Measurements from ENCODE around the gene DAGLA.

DAGLA gene

DNA sequence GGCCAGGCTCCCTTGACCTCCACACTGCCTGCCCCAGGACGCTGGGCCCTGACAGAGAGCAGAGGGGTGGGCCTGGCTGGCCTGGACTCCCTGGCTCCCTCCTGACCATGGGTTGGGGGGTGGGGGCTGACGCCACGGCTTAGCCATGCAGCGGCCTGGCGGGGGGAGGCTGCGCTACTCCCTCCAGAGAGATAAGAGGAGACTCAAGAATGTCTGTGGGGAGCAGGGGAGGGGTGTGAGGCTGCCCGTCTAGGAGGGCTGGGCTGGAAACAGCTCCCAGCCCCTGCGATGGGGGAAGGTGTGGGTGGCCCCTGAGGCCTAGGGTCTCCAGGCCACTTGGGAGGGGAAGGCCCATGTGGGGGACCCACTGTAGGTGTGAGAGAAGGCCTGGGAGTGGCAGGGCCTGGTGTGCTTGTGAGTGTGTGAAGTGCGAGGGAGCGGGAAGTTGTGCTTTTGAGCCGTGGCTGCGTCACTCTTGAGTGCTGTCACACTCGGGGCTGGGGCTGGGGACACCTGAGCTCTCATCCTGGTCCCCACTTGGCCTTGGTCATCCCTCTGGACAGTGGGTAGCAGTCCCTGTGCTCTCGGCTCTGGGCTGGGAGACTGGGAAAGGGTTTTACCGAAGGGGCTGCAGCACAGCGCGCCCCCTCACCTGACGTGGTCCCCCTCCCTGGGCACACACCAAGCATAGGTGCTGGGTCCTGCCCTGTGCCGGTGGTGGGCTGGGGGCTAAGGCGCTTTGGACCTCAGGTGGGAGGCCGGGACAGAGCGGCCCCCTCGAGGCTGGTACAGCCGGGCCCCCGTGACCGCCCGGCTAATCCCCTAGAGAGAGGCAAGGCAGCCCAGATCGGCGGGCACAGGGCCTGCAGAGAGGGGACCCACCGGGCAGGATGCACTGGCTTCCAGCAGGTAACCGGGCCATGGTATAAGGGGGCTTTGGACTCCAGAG is 74.6 kb downstream of the DAGLA start:
- H3K36me3 ChIP-seq, result no peaks in the 10 kb centered on the region
- peak; percentile 39 for DNase-seq
- TF ChIP-seq, protein P1, sequence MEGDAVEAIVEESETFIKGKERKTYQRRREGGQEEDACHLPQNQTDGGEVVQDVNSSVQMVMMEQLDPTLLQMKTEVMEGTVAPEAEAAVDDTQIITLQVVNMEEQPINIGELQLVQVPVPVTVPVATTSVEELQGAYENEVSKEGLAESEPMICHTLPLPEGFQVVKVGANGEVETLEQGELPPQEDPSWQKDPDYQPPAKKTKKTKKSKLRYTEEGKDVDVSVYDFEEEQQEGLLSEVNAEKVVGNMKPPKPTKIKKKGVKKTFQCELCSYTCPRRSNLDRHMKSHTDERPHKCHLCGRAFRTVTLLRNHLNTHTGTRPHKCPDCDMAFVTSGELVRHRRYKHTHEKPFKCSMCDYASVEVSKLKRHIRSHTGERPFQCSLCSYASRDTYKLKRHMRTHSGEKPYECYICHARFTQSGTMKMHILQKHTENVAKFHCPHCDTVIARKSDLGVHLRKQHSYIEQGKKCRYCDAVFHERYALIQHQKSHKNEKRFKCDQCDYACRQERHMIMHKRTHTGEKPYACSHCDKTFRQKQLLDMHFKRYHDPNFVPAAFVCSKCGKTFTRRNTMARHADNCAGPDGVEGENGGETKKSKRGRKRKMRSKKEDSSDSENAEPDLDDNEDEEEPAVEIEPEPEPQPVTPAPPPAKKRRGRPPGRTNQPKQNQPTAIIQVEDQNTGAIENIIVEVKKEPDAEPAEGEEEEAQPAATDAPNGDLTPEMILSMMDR (IDR thresholded peaks at IDR 0.05; ENCODE audit: low read depth, low read length), result no peak
- H3K4me3 ChIP-seq (ENCODE audit: low read depth, low read length), result no peak overlapping the region
- peaks cover 4% of the 10 kb centered on the region for H3K27me3 ChIP-seq (ENCODE audit: insufficient read depth, low read depth, severe bottlenecking)
- no peaks in the 10 kb centered on the region for H3K9me3 ChIP-seq (ENCODE audit: severe bottlenecking)
- no peak overlapping the region for H3K27ac ChIP-seq

DNA sequence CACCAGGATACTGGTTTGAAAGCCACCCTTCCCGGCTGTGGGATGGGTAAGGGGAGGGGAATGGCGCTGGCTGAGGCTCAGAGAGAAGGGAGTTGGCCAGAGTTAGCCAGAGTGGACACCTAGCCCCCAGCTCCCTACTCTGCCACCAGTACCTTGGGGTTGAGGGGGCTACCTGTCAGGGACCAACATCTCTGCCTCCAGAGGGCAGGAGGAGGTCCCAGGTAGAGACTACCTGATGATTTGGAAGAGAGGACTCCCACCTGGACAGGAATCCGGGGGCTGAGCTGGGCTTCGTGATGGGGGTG is 75.9 kb downstream of the DAGLA start:
- H3K27ac ChIP-seq, result no peak overlapping the region
- no peak for DNase-seq
- no peak overlapping the region for H3K4me3 ChIP-seq (ENCODE audit: low read depth, low read length)
- peaks cover 4% of the 10 kb centered on the region for H3K27me3 ChIP-seq (ENCODE audit: insufficient read depth, low read depth, severe bottlenecking)
- TF ChIP-seq, protein P1 (IDR thresholded peaks at IDR 0.05; ENCODE audit: low read depth, low read length), result no peak
- H3K9me3 ChIP-seq (ENCODE audit: severe bottlenecking), result no peaks in the 10 kb centered on the region
- H3K36me3 ChIP-seq, result no peaks in the 10 kb centered on the region

DNA sequence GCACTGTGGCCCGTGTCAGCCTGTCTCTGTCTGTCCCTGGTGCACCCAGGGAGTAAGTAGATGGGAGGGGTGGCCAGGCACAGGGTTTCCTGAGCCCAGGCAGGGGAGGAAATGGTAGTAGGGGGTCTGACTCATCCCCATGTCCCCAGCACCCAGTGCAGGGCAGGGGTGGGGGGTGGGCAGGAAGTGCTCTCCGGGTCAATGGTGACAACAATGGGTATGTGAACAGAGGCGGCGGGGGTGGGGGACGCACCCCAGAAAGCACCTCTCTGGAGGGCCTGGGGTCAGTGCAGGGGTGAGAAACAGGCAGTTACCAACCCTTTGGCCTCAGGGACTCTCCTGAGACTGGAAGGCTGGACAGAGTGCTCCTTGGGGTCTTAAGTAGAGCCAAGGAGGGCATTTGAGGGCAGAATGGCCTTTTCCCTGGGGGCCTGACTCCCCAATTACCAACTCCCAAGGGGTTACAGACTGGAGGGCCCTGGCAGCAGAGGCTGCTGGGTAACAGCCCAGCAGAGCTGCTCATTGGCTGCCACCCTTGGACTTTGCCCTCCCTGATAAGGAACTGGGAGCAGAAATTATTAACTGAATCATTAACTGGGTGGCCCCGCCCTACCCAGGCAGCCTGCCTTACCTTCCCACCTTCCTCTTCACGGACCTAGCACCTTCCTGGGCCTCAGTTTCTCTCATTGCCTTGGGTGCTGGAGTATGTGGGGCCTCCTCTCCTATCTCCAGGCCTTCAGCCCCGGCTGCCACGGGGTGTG is 76.4 kb downstream of the DAGLA start:
- H3K36me3 ChIP-seq, result no peaks in the 10 kb centered on the region
- H3K27me3 ChIP-seq (ENCODE audit: insufficient read depth, low read depth, severe bottlenecking), result peaks cover 4% of the 10 kb centered on the region
- no peak overlapping the region for H3K4me3 ChIP-seq (ENCODE audit: low read depth, low read length)
- H3K27ac ChIP-seq, result no peak overlapping the region
- no peak for DNase-seq
- TF ChIP-seq, protein P1 (IDR thresholded peaks at IDR 0.05; ENCODE audit: low read depth, low read length), result no peak
- H3K9me3 ChIP-seq (ENCODE audit: severe bottlenecking), result no peaks in the 10 kb centered on the region

DNA sequence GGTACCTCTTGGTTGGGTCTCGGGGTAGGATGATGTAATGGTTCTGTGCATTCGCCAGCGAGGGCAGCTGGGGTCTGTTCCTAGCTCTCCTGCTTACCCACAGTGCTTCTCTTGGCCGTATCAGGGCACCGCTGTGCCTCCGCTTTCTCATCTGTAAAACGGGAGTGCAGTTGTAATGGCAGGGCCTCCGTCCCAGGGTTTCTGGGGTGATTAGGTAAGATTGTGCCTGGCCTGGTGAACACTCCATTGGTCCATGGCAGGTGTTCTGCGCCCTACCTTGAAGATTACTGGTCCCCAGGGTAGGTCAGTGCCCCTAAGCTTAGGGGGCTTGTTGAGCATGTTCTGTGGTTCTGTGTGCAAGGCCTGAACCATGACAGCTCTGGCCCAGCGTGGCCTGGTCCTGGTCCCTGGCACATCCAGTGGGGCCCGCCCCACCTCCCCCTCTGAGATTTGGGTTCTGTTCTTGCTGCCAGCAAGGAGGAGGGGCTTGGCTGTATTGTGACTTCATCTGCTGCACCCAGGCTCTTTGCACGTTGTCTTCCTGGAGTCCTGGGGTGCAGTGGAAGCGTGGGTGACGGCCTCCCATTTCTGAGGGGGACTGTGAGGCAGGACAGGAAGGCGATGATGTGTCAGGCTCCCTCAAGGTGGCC is 77.1 kb downstream of the DAGLA start:
- Histone ChIP-seq H3K27ac (no peak overlapping the region), H3K4me3 (ENCODE audit: low read depth, low read length) (no peak overlapping the region), H3K9me3 (ENCODE audit: severe bottlenecking) (no peaks in the 10 kb centered on the region), H3K36me3 (no peaks in the 10 kb centered on the region), H3K27me3 (ENCODE audit: insufficient read depth, low read depth, severe bottlenecking) (peaks cover 4% of the 10 kb centered on the region)
- TF ChIP-seq, protein P1 (IDR thresholded peaks at IDR 0.05; ENCODE audit: low read depth, low read length), result no peak
- DNase-seq, result no peak

DNA sequence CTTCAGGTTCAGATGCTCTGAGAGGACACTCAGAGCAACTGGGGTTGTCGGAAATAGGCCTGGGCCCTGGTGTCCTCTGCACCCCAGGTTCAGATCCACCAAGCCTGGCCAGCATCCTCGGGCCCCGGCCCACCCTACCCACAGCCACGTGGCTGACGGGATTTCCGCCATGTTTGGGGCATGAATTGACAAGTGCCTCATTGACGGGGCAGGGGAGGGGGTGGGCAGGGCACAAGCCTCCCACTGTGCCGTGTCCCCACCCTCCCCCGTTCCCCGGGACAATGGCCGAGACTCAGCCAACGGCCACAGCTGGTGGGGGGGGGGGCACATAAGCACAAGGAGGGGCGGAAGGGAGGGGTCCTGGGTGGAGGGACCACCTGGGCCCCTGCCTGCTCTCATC is 80.8 kb downstream of the DAGLA start:
- no peak for DNase-seq
- TF ChIP-seq, protein P1 (IDR thresholded peaks at IDR 0.05; ENCODE audit: low read depth, low read length), result no peak
- Histone ChIP-seq H3K27me3 (ENCODE audit: insufficient read depth, low read depth, severe bottlenecking) (no peaks in the 10 kb centered on the region), H3K27ac (no peak overlapping the region), H3K4me3 (ENCODE audit: low read depth, low read length) (no peak overlapping the region), H3K9me3 (ENCODE audit: severe bottlenecking) (no peaks in the 10 kb centered on the region), H3K36me3 (no peaks in the 10 kb centered on the region)

Data from WERI-Rb-1 (cell line).